Nephron progenitor cell (in vitro differentiated cells): ENCODE results near the gene TRABD2B.

Source experiments
- DNase-seq: peaks from one replicate; pipeline ENCODE4 v3.0.0; 2021
- H3K27ac Mint-ChIP-seq: 2 replicates; pipeline ENCODE4 v1.8.0; 2021; ENCODE audit warnings: mild to moderate bottlenecking, moderate library complexity, mixed read lengths
- H3K27me3 Mint-ChIP-seq: 2 replicates; pipeline ENCODE4 v1.8.0; 2021; ENCODE audit warnings: mild to moderate bottlenecking, low read depth, mixed read lengths; ENCODE audit not compliant: poor library complexity
- H3K36me3 Mint-ChIP-seq: 2 replicates; pipeline ENCODE4 v1.8.0; 2021; ENCODE audit warnings: low read depth, mixed read lengths
- H3K4me1 Mint-ChIP-seq: 2 replicates; pipeline ENCODE4 v1.8.0; 2021; ENCODE audit warnings: mixed read lengths
- H3K4me3 Mint-ChIP-seq: 2 replicates; pipeline ENCODE4 v1.8.0; 2021; ENCODE audit warnings: mild to moderate bottlenecking, moderate library complexity, mixed read lengths
- H3K9me3 Mint-ChIP-seq: 2 replicates; pipeline ENCODE4 v1.8.0; 2021; ENCODE audit warnings: mild to moderate bottlenecking, moderate library complexity, mixed read lengths
- TF ChIP-seq, protein P1 (sequence below): fragments of 200-600 bp; sonication (generic); IDR thresholded peaks from 2 replicates; pipeline ENCODE4 v1.5.0; 2021; ENCODE audit warnings: antibody characterized with exemption

The TRABD2B gene

DNA sequence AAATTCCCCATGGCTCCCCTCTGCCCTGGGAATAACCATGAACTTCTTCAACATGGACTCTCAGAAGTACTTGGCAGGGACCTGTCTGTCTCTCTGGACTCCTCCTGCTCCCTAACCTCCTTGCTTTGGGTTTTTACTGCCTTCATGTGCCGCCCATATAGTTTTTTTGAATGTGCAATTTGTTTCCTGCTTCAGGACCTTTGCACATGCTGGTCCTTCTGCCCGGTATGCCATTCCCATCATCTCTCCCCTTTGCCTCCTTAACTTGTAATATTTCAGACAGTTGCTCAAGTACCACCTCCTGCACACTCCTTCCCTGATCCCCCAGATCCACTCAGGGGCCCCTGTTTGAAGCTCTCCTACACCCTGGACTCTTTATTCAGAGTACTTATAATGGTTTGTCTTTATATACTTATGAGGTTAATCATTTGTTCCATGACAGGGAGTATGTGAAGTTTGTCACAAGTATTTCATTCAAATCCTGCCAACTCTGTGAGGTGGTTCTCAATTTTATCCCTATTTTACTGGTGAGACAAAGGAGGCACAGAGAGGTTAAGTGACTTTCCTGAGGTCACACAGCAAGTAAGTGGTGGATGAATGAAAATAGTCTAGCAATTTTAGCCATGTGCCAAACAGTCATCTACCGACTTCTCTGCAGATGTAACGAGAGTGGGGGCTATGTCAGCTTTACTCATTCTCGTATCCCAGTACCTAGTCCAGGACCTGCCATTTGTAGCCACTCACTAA, 180.7 kb downstream of the TRABD2B start:
- Mint-ChIP-seq H3K4me3 (no peak overlapping the region), H3K4me1 (peaks cover 87% of the 10 kb centered on the region), H3K9me3 (no peaks in the 10 kb centered on the region), H3K36me3 (no peaks in the 10 kb centered on the region), H3K27ac (no peak overlapping the region), H3K27me3 (peaks cover 6% of the 10 kb centered on the region)
- TF ChIP-seq, protein P1, sequence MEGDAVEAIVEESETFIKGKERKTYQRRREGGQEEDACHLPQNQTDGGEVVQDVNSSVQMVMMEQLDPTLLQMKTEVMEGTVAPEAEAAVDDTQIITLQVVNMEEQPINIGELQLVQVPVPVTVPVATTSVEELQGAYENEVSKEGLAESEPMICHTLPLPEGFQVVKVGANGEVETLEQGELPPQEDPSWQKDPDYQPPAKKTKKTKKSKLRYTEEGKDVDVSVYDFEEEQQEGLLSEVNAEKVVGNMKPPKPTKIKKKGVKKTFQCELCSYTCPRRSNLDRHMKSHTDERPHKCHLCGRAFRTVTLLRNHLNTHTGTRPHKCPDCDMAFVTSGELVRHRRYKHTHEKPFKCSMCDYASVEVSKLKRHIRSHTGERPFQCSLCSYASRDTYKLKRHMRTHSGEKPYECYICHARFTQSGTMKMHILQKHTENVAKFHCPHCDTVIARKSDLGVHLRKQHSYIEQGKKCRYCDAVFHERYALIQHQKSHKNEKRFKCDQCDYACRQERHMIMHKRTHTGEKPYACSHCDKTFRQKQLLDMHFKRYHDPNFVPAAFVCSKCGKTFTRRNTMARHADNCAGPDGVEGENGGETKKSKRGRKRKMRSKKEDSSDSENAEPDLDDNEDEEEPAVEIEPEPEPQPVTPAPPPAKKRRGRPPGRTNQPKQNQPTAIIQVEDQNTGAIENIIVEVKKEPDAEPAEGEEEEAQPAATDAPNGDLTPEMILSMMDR, result no peak
- no peak for DNase-seq

DNA sequence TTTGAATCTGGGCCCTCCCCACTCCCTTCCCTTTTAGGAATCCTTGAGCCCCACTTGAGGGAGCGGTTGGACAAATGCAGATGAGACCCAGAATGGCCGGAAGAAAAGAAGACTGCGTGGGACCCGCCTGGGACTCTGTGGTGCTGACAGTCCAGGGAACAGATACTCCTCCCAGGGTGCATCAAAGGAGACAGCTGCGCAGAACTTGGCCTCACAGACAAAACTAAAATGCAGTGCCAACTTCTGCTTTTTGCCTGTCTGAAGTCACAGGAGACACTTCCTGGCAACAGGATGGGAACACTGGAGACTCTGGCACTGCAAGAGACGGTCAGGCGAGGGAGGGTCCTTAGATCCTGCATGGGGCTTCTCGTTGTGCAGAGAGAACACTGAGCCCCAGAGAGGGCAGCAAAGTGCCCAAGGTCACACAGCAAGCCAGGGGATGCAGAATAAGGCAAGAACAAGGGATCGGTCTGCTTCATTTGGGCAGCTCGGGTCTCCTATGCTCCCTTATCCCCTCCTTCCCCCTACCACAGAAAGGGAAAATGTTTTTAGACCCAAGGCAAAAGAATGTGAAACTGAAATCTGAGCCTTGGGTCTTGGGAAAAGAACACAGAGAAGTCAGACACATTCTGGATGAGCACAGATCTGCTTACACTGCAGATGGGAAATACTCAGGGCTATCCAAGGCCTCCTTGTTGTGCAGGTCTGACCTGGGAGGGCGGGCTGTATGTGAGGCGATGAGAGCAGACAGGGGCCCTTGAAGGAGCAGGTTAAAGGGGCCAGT, 182.4 kb downstream of the TRABD2B start:
- TF ChIP-seq, protein P1, result no peak
- H3K4me1 Mint-ChIP-seq, result peaks cover 91% of the 10 kb centered on the region
- H3K27me3 Mint-ChIP-seq, result peaks cover 6% of the 10 kb centered on the region
- peak overlapping the region; percentile 70 for H3K27ac Mint-ChIP-seq
- no peaks in the 10 kb centered on the region for H3K36me3 Mint-ChIP-seq
- no peaks in the 10 kb centered on the region for H3K9me3 Mint-ChIP-seq
- H3K4me3 Mint-ChIP-seq, result peak overlapping the region; percentile 20
- DNase-seq, result no peak

DNA sequence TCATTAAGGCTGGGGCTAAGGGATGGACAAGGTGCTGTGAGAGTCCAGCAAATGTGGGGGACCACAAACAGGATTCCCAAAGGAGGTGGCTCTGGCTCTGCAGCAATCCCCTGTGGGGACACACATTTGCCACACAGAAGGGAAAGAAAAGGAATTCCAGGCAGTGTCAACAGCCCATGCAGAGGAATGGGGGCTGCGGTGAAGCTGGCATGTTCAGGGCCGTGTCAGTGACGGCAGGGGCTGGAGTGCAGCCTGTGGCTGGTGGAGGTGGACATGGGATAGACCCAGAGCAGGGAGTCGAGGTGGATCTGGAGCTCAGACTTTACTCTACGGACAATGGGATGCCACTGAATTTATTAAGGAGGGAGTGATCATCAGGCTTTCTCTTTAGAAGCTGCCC, 183.2 kb downstream of the TRABD2B start:
- Mint-ChIP-seq H3K4me3 (no peak overlapping the region), H3K36me3 (no peaks in the 10 kb centered on the region), H3K27me3 (peaks cover 6% of the 10 kb centered on the region), H3K27ac (peak overlapping the region; percentile 70), H3K9me3 (no peaks in the 10 kb centered on the region), H3K4me1 (peaks cover 91% of the 10 kb centered on the region)
- no peak for DNase-seq
- TF ChIP-seq, protein P1, result no peak

DNA sequence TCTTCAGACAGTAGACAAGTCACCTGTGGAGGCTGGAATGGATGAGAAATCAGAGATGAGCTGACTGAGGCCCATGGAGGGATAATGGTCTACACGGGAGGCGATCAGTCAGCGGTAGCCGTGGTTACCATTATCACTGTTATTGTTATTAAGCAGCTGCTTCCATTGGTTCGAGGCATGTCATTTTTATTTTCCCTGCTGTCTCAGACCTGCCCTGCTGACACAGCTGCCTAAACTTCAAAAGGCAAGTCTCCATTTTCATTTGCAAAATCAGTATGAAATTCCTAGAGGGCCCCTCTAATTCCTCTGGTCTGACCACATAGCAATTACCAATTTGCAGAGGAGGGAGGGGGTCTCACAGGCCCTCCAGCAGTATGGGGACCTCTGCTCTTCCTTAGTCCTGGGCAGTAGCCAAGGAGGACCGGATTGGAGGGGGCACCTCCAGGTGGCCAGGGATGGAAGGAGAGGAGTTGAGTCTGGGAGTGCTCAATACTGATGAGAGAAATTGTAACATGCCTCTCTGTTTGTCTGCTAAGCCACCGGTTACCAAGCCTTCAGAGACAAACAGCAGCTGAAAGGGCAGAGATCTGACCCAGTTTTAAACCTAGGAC, 184.2 kb downstream of the TRABD2B start:
- TF ChIP-seq, protein P1, result no peak
- no peak for DNase-seq
- Mint-ChIP-seq H3K4me1 (peaks cover 84% of the 10 kb centered on the region), H3K9me3 (no peaks in the 10 kb centered on the region), H3K27me3 (peaks cover 9% of the 10 kb centered on the region), H3K27ac (no peak overlapping the region), H3K36me3 (no peaks in the 10 kb centered on the region), H3K4me3 (no peak overlapping the region)

DNA sequence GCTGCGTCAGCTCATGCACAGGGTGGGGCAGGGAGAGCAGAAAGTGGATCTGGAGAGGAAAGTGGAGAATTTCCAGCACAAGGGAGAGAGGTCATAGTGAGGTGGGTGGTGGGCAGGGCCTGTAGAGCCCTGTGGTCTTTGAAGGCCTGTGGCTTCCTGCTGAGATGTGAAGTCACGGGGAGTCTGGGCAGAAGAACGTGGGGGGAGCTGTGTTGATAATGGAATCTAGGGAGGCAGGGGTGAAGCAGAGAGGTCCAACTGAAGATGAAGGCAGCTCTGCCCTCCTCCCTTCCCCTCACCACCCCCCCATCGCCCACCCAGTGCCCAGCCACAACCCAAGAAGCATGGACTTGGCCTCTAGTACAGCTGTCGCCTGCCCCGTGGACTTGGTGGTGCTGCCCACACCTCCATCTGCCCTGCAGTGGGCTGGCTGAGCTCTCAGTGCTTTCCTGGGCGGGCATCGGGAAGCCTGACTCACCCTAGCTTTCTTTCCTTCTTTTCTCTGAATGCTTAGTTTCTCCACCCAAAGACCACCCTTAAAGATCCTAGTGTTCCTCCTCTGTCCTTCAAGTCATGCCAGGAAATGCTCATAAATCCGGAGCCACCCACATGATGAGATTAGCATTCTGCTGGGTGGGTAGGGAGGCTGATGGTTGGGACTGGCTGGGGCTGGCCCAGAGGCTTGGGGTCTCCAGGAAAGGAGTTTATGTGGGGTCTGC, 186.1 kb downstream of the TRABD2B start:
- no peaks in the 10 kb centered on the region for H3K36me3 Mint-ChIP-seq
- TF ChIP-seq, protein P1, result no peak
- no peak overlapping the region for H3K27ac Mint-ChIP-seq
- no peak overlapping the region for H3K4me3 Mint-ChIP-seq
- H3K27me3 Mint-ChIP-seq, result peaks cover 9% of the 10 kb centered on the region
- DNase-seq, result no peak
- no peaks in the 10 kb centered on the region for H3K9me3 Mint-ChIP-seq
- peaks cover 70% of the 10 kb centered on the region for H3K4me1 Mint-ChIP-seq
